ENCODE data around the gene ONECUT3.

- TF ChIP-seq CTCF (IDR thresholded peaks at IDR 0.05): no peak
- TF ChIP-seq EZH2phosphoT487 (IDR thresholded peaks at IDR 0.05): no peak
- no peak for TF ChIP-seq EZH2 (IDR thresholded peaks at IDR 0.05)
Measured at GRCh38 chr19:1777149-1777548, 23.8 kb downstream of the ONECUT3 start.
